HG03064 (cell line): Measurements from ENCODE around the gene CNBD2.
"Not testable (repeated sequence)": the region's sequence is repeated elsewhere in the genome, so short reads cannot be mapped to it uniquely, and the experiment has no call there.

Experiments
- ATAC-seq: cut with Tn5 transposase; IDR thresholded peaks from one replicate; pipeline ENCODE4 v1.9.1; 2021; ENCODE audit warnings: low read depth; ENCODE audit not compliant: unreplicated experiment

Gene CNBD2

GRCh38 chr20:35967979-35968640 lies at the start of gene CNBD2:
Gene CNBD2 (plus strand): TSS chr20:35968590. CDS start chr20:35968763, 173 bp downstream.
- ATAC-seq, result no peak

- no peak for ATAC-seq
Observed at GRCh38 chr20:35920523-35920922, 47.9 kb upstream of the CNBD2 start.

- no peak for ATAC-seq
Observed at GRCh38 chr20:35929301-35929700, 39.1 kb upstream of the CNBD2 start.

- ATAC-seq, result no peak
Observed at GRCh38 chr20:35934050-35934449, 34.3 kb upstream of the CNBD2 start.

GRCh38 chr20:35939264-35939663 lies 29.1 kb upstream of the CNBD2 start:
- no peak for ATAC-seq

GRCh38 chr20:35941620-35942019 lies 26.8 kb upstream of the CNBD2 start:
- no peak for ATAC-seq

GRCh38 chr20:35942243-35942642 lies 26.1 kb upstream of the CNBD2 start:
- no peak for ATAC-seq

GRCh38 chr20:35947489-35947888 lies 20.9 kb upstream of the CNBD2 start:
- no peak for ATAC-seq

- ATAC-seq, result no peak
Observed at GRCh38 chr20:35947907-35948306, 20.5 kb upstream of the CNBD2 start.

- ATAC-seq, result no peak
Observed at GRCh38 chr20:35950093-35950492, 18.3 kb upstream of the CNBD2 start.

GRCh38 chr20:35952080-35952479 lies 16.3 kb upstream of the CNBD2 start:
- ATAC-seq, result not testable (repeated sequence)

- no peak for ATAC-seq
Observed at GRCh38 chr20:35952480-35953386, 15.7 kb upstream of the CNBD2 start.

- peak; percentile 29 for ATAC-seq
Observed at GRCh38 chr20:35953387-35954199, 14.8 kb upstream of the CNBD2 start.

- peak; percentile 83 for ATAC-seq
Observed at GRCh38 chr20:35954200-35954906, 14.0 kb upstream of the CNBD2 start, which contains the start of gene SCAND1. Gene SCAND1 (minus strand): TSS chr20:35954502. CDS start chr20:35954284, 218 bp downstream.

GRCh38 chr20:35954907-35955251 lies 13.5 kb upstream of the CNBD2 start:
- ATAC-seq, result no peak

- ATAC-seq, result no peak
Observed at GRCh38 chr20:35956616-35957015, 11.8 kb upstream of the CNBD2 start.

GRCh38 chr20:35959291-35959690 lies 9.1 kb upstream of the CNBD2 start:
- not testable (repeated sequence) for ATAC-seq

GRCh38 chr20:35963878-35964277 lies 4.5 kb upstream of the CNBD2 start:
- ATAC-seq, result no peak

- no peak for ATAC-seq
Observed at GRCh38 chr20:35968930-35969329, 540 bp downstream of the CNBD2 start.

- no peak for ATAC-seq
Observed at GRCh38 chr20:35971981-35972380, 3.6 kb downstream of the CNBD2 start.
